HG02840 (cell line): ENCODE data around the gene FAH.

ENCODE experiments used
- ATAC-seq: cut with Tn5 transposase; IDR thresholded peaks from one replicate; pipeline ENCODE4 v1.9.1; 2021; ENCODE audit warnings: mild to moderate bottlenecking, moderate library complexity, moderate number of reproducible peaks; ENCODE audit not compliant: unreplicated experiment, low FRiP score

The FAH gene

GRCh38 chr15:80228959-80229610 lies 76.3 kb downstream of the FAH start:
- ATAC-seq: no peak

- no peak for ATAC-seq
Observed at GRCh38 chr15:80231371-80231770, 78.6 kb downstream of the FAH start.

GRCh38 chr15:80233581-80233980 lies 80.8 kb downstream of the FAH start:
- no peak for ATAC-seq

GRCh38 chr15:80234883-80235282 lies 82.1 kb downstream of the FAH start:
- ATAC-seq: no peak
